ENCODE data around the gene RNF220.
A peak's percentile ranks its signal among the peaks of the same experiment; 100 is the strongest.

The RNF220 gene

GRCh38 chr1:44620072-44620471 is 215.0 kb downstream of the RNF220 start:
- WGBS, 2 experiments = 92 to 96% methylated on average over 3 of the region's 3 CpGs
- Histone ChIP-seq H3K27ac (ENCODE audit: insufficient read depth, low read depth, low read length, poor library complexity, severe bottlenecking) (no peak overlapping the region), H3K36me3 (ENCODE audit: control insufficient read depth, insufficient read depth, low read length) (no peaks in the 10 kb centered on the region), H3K4me1 (ENCODE audit: control insufficient read depth, insufficient read depth, low read length) (peaks cover 9% of the 10 kb centered on the region), H3K4me3 (ENCODE audit: insufficient read depth, low read depth, low read length) (no peak overlapping the region), H3K9me3 (ENCODE audit: control insufficient read depth, low read length) (no peaks in the 10 kb centered on the region), H3K27me3 (ENCODE audit: control insufficient read depth, insufficient read depth, low read length, poor library complexity, severe bottlenecking) (peaks cover 41% of the 10 kb centered on the region)

DNA sequence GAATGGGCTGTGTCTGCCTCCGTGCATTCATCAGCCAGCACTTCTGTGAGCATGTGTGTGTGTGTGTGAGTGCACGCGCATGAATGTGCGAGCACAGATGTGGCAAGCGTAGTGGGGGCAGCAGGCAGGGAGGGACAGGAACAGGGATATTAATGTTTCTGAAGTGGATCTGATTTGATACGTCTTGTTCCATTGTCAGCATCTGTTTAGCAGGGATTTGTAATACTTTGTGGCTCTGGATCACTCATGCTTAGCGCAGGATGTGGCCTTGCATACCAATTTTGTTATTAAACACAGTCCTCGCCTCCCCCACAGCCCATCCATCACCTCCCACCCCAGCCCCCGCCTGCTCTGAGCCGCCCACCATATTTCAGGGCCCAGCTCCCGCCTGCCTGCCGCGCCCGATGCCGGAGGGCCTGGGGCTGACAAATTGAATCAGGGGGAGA is 216.8 kb downstream of the RNF220 start:
- H3K4me3 ChIP-seq (ENCODE audit: insufficient read depth, low read depth, low read length) = no peak overlapping the region
- no peaks in the 10 kb centered on the region for H3K36me3 ChIP-seq (ENCODE audit: control insufficient read depth, insufficient read depth, low read length)
- H3K27me3 ChIP-seq (ENCODE audit: control insufficient read depth, insufficient read depth, low read length, poor library complexity, severe bottlenecking) = peaks cover 25% of the 10 kb centered on the region
- no peaks in the 10 kb centered on the region for H3K9me3 ChIP-seq (ENCODE audit: control insufficient read depth, low read length)
- no peak overlapping the region for H3K27ac ChIP-seq (ENCODE audit: insufficient read depth, low read depth, low read length, poor library complexity, severe bottlenecking)
- WGBS, 2 experiments = 93 to 95% methylated on average over 15 of the region's 15 CpGs
- peaks cover 8% of the 10 kb centered on the region for H3K4me1 ChIP-seq (ENCODE audit: control insufficient read depth, insufficient read depth, low read length)

- H3K4me3 ChIP-seq (ENCODE audit: insufficient read depth, low read depth, low read length) = no peak overlapping the region
Observed at GRCh38 chr1:44624268-44624901, 219.3 kb downstream of the RNF220 start.

GRCh38 chr1:44625348-44625747 is 220.3 kb downstream of the RNF220 start:
- 90 to 97% methylated on average over 7 of the region's 7 CpGs for WGBS, 2 experiments
- Histone ChIP-seq H3K36me3 (ENCODE audit: control insufficient read depth, insufficient read depth, low read length) (no peaks in the 10 kb centered on the region), H3K27me3 (ENCODE audit: control insufficient read depth, insufficient read depth, low read length, poor library complexity, severe bottlenecking) (no peaks in the 10 kb centered on the region), H3K27ac (ENCODE audit: insufficient read depth, low read depth, low read length, poor library complexity, severe bottlenecking) (no peak overlapping the region), H3K9me3 (ENCODE audit: control insufficient read depth, low read length) (no peaks in the 10 kb centered on the region), H3K4me1 (ENCODE audit: control insufficient read depth, insufficient read depth, low read length) (no peaks in the 10 kb centered on the region), H3K4me3 (ENCODE audit: insufficient read depth, low read depth, low read length) (no peak overlapping the region)

More at GRCh38 chr1:44624268-44624901, 219.3 kb downstream of the RNF220 start:
- no peaks in the 10 kb centered on the region for H3K27me3 ChIP-seq (ENCODE audit: control insufficient read depth, insufficient read depth, low read length, poor library complexity, severe bottlenecking)
- no peaks in the 10 kb centered on the region for H3K9me3 ChIP-seq (ENCODE audit: control insufficient read depth, low read length)
- no peaks in the 10 kb centered on the region for H3K4me1 ChIP-seq (ENCODE audit: control insufficient read depth, insufficient read depth, low read length)
- no peak overlapping the region for H3K27ac ChIP-seq (ENCODE audit: insufficient read depth, low read depth, low read length, poor library complexity, severe bottlenecking)
- 90 to 91% methylated on average over 12 of the region's 12 CpGs for WGBS, 2 experiments
- H3K36me3 ChIP-seq (ENCODE audit: control insufficient read depth, insufficient read depth, low read length) = no peaks in the 10 kb centered on the region

DNA sequence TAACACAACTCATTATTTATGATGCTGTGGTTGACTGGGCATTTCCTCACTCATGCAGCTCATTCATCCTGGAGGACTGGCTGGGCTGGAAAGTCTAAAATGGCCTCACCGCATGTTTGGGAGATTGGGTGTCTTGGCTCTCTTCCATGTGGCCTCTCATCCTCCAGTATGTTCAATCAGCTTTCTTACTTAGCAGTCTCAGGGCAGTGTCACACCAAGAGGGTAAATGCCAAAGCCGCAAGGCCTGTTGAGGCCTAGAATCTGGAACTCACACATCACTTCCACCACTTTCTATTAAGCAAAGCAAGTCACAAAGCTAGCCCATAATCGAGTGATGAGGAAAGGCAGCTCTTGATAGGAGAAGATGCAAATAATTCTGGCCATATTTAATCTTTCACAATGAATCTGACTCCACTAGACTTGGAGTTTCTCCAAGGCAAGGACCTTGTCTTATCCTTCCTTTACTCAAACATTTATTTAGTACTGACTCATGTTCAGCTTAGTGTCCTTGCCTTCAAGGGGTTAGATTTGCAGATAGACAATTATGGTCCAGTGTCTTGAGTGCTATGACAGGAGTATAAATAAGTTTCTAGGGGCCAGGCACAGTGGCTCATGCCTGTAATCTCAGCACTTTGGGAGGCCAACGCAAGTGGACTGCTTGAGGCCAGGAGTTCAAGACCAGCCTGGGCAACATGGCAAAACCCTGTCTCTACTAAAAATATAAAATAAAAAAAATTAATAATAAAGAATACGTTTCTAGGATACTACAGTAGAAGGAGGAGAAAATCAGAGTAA is 224.1 kb downstream of the RNF220 start:
- Histone ChIP-seq H3K4me1 (ENCODE audit: control insufficient read depth, insufficient read depth, low read length) (peaks cover 8% of the 10 kb centered on the region), H3K27ac (ENCODE audit: insufficient read depth, low read depth, low read length, poor library complexity, severe bottlenecking) (no peak overlapping the region), H3K4me3 (ENCODE audit: insufficient read depth, low read depth, low read length) (no peak overlapping the region), H3K27me3 (ENCODE audit: control insufficient read depth, insufficient read depth, low read length, poor library complexity, severe bottlenecking) (no peaks in the 10 kb centered on the region), H3K36me3 (ENCODE audit: control insufficient read depth, insufficient read depth, low read length) (no peaks in the 10 kb centered on the region), H3K9me3 (ENCODE audit: control insufficient read depth, low read length) (no peaks in the 10 kb centered on the region)
- 93 to 96% methylated on average over 4 to 5 of the region's 5 CpGs for WGBS, 2 experiments

DNA sequence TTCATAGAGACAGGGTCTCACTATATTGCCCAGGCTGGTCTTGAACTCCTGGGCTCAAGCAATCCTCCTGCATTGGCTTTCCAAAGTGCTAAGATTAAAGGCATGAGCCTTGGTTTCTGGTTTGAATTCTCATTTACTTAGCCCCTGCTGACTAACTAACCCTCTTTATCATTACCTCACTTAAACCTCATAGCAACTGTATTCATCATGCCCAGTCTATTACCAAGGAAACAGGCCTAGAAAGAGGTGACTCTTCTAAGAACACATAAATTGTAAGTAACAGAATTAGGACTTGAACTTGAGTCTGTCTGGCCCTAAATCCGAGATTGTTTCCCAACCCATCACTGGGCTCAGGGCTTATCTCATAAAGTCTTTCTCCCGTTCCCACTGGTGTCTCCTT is 225.1 kb downstream of the RNF220 start:
- WGBS, 2 experiments = 88 to 93% methylated on average over 2 of the region's 2 CpGs
- Histone ChIP-seq H3K4me1 (ENCODE audit: control insufficient read depth, insufficient read depth, low read length) (peaks cover 8% of the 10 kb centered on the region), H3K9me3 (ENCODE audit: control insufficient read depth, low read length) (no peaks in the 10 kb centered on the region), H3K36me3 (ENCODE audit: control insufficient read depth, insufficient read depth, low read length) (no peaks in the 10 kb centered on the region), H3K27ac (ENCODE audit: insufficient read depth, low read depth, low read length, poor library complexity, severe bottlenecking) (no peak overlapping the region), H3K27me3 (ENCODE audit: control insufficient read depth, insufficient read depth, low read length, poor library complexity, severe bottlenecking) (no peaks in the 10 kb centered on the region), H3K4me3 (ENCODE audit: insufficient read depth, low read depth, low read length) (no peak overlapping the region)

DNA sequence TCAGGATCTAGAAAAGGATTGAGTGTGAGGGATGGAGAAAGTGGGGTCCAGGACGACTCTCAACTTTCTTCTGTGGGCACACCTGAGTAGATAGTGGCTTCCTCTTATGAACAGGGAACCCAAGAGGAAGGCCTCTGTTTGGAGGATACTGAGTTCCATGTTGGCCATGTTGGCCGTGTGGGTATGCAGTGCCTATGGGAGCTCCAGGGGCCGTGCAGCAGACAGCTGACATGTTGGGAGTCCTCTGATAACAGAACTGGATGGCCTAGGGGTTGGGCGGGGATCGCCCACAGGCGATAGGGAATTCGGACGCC is 226.2 kb downstream of the RNF220 start:
- WGBS, 2 experiments = 32% methylated on average over 8 of the region's 8 CpGs
- Histone ChIP-seq H3K4me3 (ENCODE audit: insufficient read depth, low read depth, low read length) (peak overlapping the region; percentile 61), H3K9me3 (ENCODE audit: control insufficient read depth, low read length) (no peaks in the 10 kb centered on the region), H3K27me3 (ENCODE audit: control insufficient read depth, insufficient read depth, low read length, poor library complexity, severe bottlenecking) (no peaks in the 10 kb centered on the region), H3K27ac (ENCODE audit: insufficient read depth, low read depth, low read length, poor library complexity, severe bottlenecking) (peak overlapping the region; percentile 100), H3K4me1 (ENCODE audit: control insufficient read depth, insufficient read depth, low read length) (peaks cover 8% of the 10 kb centered on the region), H3K36me3 (ENCODE audit: control insufficient read depth, insufficient read depth, low read length) (peaks cover 10% of the 10 kb centered on the region)

DNA sequence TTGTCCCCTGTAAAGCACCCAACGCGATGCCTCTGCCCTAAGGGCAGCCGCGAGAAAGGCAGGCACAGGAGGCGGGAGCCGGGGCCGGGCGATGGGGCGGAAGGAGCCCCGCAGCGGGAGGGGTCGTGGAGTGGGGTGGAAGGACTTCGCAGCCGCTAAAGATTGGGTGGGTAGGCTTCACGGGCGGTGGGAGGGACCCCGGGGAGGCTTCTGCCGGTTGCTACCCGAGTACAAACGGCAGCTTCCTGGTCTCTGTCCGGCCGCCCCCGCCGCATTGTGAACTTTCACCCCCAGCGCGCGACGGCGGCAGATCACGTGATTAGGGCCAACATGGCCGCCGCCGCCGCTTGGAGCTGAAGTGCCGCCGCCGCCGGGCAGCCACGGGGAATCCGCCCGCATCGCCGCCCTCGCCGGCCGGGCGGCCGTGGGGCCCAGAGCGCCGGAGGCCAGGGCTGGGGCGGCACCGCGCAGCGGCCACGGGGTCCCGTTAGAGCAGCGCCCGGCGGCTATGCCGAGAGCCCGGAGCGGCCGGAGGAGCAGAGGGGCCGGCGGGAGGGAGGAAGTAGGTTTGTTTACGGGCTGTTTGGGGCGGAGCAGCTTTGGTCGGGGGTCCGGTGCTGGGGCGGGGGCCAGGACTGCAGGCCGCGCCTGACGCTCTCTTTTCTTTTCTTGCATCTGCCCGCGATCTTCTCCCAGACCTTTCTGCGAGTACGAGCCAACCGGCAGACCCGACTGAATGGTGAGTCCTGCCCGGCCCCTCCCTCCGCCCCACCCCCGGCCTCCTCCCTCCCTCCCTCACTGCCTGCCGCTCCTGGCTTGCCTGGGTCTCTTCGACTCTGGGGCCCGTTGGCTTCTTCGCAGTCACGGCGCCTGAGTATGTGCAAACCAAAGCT is 226.8 kb downstream of the RNF220 start:
- WGBS, 2 experiments = 1% methylated on average over 86 to 88 of the region's 88 CpGs
- H3K36me3 ChIP-seq (ENCODE audit: control insufficient read depth, insufficient read depth, low read length) = peaks cover 11% of the 10 kb centered on the region

DNA sequence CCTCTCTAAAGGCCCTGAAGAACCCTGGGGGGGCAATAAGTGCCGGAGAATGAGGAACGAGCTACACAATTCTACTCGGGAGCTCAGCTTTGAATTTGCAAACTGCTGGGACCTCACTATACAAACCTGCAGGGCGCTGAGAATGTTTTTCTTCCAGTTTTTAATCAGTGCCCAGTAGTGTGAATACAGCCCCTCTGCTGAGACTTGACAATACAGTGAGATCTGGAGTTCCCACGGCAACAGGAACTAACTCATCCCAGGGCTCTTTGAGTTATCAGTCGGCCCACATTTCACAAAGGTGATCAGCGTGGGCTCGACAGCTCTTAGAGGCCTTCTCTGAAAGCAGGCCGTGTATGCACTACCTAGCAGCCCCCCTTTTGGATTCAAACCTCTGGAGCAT is 227.5 kb downstream of the RNF220 start:
- Histone ChIP-seq H3K27ac (ENCODE audit: insufficient read depth, low read depth, low read length, poor library complexity, severe bottlenecking) (peak overlapping the region; percentile 100), H3K4me1 (ENCODE audit: control insufficient read depth, insufficient read depth, low read length) (peaks cover 19% of the 10 kb centered on the region), H3K27me3 (ENCODE audit: control insufficient read depth, insufficient read depth, low read length, poor library complexity, severe bottlenecking) (no peaks in the 10 kb centered on the region), H3K4me3 (ENCODE audit: insufficient read depth, low read depth, low read length) (peak overlapping the region; percentile 61), H3K36me3 (ENCODE audit: control insufficient read depth, insufficient read depth, low read length) (peaks cover 13% of the 10 kb centered on the region), H3K9me3 (ENCODE audit: control insufficient read depth, low read length) (no peaks in the 10 kb centered on the region)
- 10 to 13% methylated on average over 9 of the region's 9 CpGs for WGBS, 2 experiments

More for the DNA sequence above, 226.8 kb downstream of the RNF220 start:
- H3K4me3 ChIP-seq (ENCODE audit: insufficient read depth, low read depth, low read length) = peak overlapping the region; percentile 61
- H3K27ac ChIP-seq (ENCODE audit: insufficient read depth, low read depth, low read length, poor library complexity, severe bottlenecking) = peak overlapping the region; percentile 100
- H3K27me3 ChIP-seq (ENCODE audit: control insufficient read depth, insufficient read depth, low read length, poor library complexity, severe bottlenecking) = no peaks in the 10 kb centered on the region
- H3K9me3 ChIP-seq (ENCODE audit: control insufficient read depth, low read length) = no peaks in the 10 kb centered on the region
- peaks cover 13% of the 10 kb centered on the region for H3K4me1 ChIP-seq (ENCODE audit: control insufficient read depth, insufficient read depth, low read length)

All from ectodermal cell (in vitro differentiated cells).